ENCODE measurements around the gene SNRPD3.
"Not testable (repeated sequence)": the region's sequence is repeated elsewhere in the genome, so short reads cannot be mapped to it uniquely, and the experiment has no call there.

The SNRPD3 gene

DNA sequence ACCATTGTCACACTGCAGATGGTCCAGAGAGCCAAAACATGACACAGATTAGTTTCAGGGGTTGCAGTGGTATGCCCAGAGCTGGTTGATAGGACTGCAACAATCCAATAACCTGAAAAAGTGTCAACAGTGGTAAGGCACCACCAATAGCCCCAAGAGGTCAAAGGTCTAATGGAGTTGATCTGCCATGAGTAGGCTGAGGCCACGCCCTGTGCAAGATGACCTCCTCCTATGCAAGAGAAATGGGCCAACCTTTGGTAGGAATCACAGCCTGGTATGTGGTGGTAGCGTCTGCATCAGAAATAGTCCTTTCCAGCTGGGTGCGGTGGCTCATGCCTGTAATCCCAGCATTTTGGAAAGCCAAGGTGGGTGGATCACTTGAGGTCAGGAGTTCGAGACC is 20.5 kb upstream of the SNRPD3 start:
- no peak for DNase-seq

- DNase-seq: no peak
Observed at GRCh38 chr22:24536089-24536488, 19.7 kb upstream of the SNRPD3 start.

GRCh38 chr22:24540470-24540869 is 15.3 kb upstream of the SNRPD3 start:
- DNase-seq: no peak

GRCh38 chr22:24541681-24542515 is 13.9 kb upstream of the SNRPD3 start:
- DNase-seq: no peak

- no peak for DNase-seq
Observed at GRCh38 chr22:24542641-24543040, 13.2 kb upstream of the SNRPD3 start.

DNA sequence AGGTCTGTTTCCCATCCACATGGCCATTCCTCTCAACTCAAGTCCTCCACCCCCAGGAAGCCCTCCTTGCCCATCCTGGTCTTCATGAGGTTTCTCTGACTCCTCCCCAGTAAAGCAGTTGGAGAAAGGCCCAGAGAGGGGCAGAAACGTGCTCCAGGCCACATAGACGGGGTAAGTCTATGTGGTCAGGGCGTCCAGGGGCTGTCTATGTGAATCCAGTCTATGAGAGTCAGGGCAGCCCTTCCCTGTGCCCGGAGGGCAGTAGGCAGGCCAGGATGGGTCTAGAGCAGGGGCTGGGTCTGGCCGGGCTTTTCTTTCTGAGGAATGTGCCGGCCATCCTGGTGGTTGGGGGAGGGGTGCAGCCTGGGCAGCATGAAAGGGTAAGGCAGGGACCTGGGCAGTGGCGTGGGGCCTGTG is 12.6 kb upstream of the SNRPD3 start:
- DNase-seq: no peak

GRCh38 chr22:24543679-24544243 is 12.0 kb upstream of the SNRPD3 start:
- DNase-seq: no peak

DNA sequence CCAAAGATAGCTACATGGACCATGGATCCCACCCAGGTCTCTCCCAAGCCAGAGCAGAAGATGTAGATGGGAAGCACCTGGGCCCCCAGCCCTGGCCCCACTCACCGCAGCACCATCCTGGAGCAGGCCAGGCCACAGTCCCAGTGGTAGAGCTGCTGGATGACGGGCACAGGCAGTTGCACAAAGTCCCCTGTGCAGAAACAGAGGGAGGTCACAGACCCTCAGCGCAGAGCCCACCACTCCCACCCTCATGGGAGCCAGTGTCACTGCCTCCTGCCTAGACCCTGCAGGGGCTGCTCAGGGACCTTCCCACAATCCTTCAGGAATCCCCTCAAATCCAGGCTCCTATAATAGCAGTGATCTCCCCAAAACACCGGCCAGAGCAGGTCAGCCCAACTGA is 7.0 kb upstream of the SNRPD3 start:
- no peak for DNase-seq

GRCh38 chr22:24550028-24550901 is 5.5 kb upstream of the SNRPD3 start:
- DNase-seq: no peak

GRCh38 chr22:24550902-24551435 is 4.8 kb upstream of the SNRPD3 start:
- no peak for DNase-seq

GRCh38 chr22:24552503-24553286 is 3.1 kb upstream of the SNRPD3 start:
- not testable (repeated sequence) for DNase-seq

- no peak for DNase-seq
Observed at GRCh38 chr22:24553597-24554312, 2.0 kb upstream of the SNRPD3 start.

GRCh38 chr22:24554313-24555164 is 1.3 kb upstream of the SNRPD3 start, which contains the start of gene GUCD1:
Gene GUCD1 (minus strand): TSS chr22:24555138. CDS start chr22:24554991, 147 bp downstream.
- DNase-seq: no peak

DNA sequence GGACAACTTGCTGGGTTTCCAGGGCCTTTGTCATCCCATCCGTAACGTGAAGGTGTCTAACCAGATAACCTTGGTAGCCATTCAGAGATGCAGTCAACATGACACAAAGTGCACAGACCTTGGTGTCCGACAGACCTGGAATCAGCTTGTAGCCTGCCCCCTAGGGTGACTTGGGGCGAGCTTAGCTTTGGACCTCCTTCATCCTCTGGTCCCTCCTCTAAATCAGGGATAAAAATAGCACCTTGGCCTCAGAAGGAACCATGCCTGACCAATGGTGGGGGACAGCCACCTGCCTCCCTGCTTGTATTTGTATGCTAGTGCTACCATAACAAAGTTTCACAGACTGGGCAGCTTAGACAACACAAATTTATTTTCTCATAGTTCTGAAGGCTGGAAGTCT is 3.7 kb downstream of the SNRPD3 start:
- no peak for DNase-seq

DNA sequence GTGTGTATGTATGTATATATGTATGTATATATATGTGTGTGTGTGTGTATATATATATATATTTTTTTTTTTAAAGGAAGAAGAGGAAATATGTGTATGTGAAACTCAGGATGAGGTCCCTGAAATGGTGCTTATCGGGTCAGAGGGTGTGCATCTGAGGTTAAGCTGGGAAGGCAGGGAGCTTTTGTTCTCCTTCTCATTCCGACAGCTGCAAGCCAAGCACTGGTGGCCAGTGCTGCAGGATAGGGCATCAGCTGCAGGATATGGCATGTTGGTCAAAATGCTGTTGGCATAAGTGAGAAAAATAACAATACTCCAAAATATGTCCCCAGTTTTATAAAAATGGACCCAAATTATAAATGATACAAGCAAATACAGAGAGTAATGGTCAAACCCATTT is 7.4 kb downstream of the SNRPD3 start:
- no peak for DNase-seq

DNA sequence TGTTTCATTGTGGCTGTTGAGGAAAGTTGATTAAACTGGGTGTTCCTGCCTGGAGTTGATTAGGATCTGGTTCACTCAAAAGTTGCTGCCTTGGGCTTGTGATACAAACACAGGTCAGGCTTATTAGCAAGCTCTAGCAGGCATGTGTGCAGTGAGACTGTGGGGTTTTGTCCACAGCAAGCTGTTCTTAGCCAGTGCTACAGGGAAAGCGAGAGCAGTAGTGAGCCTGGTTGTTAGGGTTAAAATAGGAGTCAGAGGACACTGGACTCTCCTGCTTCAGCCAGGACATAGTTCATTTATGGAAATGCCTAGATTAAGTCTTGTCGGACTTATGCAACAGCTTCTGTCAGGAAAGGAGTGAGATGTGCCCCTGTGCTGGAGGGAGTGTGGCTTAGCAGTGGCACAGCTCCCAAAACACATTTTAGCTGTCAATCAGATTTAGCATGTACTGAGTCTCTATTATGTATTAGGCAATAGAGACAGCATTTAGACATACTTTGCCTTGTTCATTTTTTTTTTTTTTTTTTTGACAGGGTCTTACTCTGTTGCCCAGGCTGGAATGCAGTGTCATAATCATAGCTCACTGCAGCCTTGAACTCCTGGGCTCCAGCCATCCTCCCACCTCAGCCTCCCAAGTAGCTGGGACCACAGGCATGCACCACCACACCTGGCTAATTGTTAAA is 8.7 kb downstream of the SNRPD3 start:
- DNase-seq: no peak

GRCh38 chr22:24565077-24565476 is 9.3 kb downstream of the SNRPD3 start:
- DNase-seq: no peak

- DNase-seq: no peak
Observed at GRCh38 chr22:24566899-24567511, 11.2 kb downstream of the SNRPD3 start.

GRCh38 chr22:24567668-24568067 is 11.9 kb downstream of the SNRPD3 start:
- DNase-seq: no peak

GRCh38 chr22:24571266-24571665 is 15.5 kb downstream of the SNRPD3 start:
- no peak for DNase-seq
